HCT116 (cell line): ENCODE measurements around the gene SMC1B.

Source experiments
- CTCF ChIP-seq, 3 experiments: fragments of 200-600 bp in 1 of 3; sonication (generic) in 1 of 3; IDR thresholded peaks in 2 of 3; conservative IDR thresholded peaks in 1 of 3; 2 replicates each; pipeline ENCODE4 v1.5.1; 2012 to 2017; ENCODE audit warnings: low read depth in 2 of 3, low read length in 2 of 3, antibody characterized with exemption in 1 of 3, borderline replicate concordance in 1 of 3, control low read depth in 1 of 3, mild to moderate bottlenecking in 1 of 3, mixed read lengths in 1 of 3, mixed run types in 1 of 3, moderate library complexity in 1 of 3; ENCODE audit not compliant: insufficient read depth in 1 of 3
- POLR2A ChIP-seq: IDR thresholded peaks from 2 replicates; pipeline ENCODE4 v1.7.0; 2011; ENCODE audit warnings: borderline replicate concordance; ENCODE audit not compliant: insufficient read depth, insufficient read length; ENCODE audit errors: extremely low read depth

DNA sequence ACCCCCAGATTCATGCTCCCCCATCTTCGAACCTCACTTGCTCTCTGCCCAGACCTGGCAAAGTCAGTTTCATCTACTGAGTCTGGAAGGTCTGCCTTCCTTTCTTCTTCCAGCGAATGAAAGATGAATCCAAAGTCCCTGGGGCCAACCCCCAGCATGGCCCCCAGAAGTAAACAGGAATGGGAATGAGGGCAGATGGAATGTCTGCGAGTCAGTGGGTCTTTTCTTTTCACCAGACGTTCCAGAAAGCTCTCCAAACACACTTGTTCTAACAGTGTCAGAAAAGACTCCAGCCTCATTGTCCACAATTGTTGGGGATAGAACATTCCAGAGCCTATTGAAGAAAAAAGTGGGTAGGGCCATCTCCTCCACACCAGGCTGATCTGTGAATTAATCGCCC is 28.7 kb upstream of the SMC1B start:
- TF ChIP-seq POLR2A = no peak
- no peak for TF ChIP-seq CTCF (IDR thresholded peaks at IDR 0.05 in 2 of 3, conservative IDR thresholded peaks at IDR 0.05 in 1 of 3; ENCODE audit: borderline replicate concordance in 1 of 3, insufficient read depth in 1 of 3, low read depth in 2 of 3, low read length in 2 of 3)
